Measurements from ENCODE around the gene RNF8.

Gene RNF8

DNA sequence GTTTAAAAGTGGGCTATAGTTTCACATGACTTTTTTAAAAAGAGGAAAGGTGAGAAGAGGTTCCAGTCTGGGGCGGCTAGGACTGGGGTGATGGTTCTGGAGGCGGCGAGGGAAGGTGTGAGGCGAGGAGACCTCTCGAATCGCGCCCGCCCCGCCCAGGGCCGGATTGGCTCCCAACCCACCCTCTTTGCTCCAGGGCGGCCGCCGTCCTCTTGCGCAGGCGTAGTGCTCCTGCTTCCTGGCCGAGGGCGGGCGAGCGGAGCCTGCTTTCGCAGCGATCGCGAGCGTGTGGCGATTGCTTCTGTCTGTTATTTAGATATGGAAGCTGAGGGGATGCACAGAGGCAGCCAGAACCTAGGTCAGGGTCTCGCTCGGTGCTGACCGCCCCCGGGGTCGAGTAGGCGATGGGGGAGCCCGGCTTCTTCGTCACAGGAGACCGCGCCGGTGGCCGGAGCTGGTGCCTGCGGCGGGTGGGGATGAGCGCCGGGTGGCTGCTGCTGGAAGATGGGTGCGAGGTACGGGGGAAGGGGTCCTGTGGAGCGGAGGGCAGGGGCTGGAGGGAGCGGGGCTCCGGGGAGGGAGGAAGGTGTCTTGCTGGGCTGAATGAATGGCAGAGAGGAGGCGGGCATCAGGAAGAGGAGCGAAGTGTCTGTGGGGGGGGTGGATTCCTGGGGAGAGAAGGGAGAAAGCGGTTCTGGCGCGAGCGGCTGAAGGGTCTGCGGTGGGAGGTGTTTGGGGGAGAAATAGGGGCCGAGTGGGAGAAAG, at the start of gene RNF8 (continued):
- TF ChIP-seq, protein P1, sequence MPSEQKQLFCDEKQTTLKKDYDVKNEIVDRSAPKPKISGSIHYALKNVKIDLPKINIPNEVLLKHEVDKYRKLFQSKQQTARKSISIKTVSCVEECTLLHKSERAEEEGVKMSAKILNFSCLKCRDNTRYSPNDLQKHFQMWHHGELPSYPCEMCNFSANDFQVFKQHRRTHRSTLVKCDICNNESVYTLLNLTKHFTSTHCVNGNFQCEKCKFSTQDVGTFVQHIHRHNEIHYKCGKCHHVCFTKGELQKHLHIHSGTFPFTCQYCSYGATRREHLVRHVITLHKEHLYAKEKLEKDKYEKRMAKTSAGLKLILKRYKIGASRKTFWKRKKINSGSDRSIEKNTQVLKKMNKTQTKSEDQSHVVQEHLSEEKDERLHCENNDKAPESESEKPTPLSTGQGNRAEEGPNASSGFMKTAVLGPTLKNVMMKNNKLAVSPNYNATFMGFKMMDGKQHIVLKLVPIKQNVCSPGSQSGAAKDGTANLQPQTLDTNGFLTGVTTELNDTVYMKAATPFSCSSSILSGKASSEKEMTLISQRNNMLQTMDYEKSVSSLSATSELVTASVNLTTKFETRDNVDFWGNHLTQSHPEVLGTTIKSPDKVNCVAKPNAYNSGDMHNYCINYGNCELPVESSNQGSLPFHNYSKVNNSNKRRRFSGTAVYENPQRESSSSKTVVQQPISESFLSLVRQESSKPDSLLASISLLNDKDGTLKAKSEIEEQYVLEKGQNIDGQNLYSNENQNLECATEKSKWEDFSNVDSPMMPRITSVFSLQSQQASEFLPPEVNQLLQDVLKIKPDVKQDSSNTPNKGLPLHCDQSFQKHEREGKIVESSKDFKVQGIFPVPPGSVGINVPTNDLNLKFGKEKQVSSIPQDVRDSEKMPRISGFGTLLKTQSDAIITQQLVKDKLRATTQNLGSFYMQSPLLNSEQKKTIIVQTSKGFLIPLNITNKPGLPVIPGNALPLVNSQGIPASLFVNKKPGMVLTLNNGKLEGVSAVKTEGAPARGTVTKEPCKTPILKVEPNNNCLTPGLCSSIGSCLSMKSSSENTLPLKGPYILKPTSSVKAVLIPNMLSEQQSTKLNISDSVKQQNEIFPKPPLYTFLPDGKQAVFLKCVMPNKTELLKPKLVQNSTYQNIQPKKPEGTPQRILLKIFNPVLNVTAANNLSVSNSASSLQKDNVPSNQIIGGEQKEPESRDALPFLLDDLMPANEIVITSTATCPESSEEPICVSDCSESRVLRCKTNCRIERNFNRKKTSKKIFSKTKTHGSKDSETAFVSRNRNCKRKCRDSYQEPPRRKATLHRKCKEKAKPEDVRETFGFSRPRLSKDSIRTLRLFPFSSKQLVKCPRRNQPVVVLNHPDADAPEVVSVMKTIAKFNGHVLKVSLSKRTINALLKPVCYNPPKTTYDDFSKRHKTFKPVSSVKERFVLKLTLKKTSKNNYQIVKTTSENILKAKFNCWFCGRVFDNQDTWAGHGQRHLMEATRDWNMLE (tag by site-specific recombination; conservative IDR thresholded peaks at IDR 0.05; ENCODE audit: low read depth) = no peak
- TF ChIP-seq ZNF843 (tag by site-specific recombination; IDR thresholded peaks at IDR 0.05) (0 out of 2 replicates have a peak, but pooled peaks have one; percentile 26), ZXDB (tag by site-specific recombination; IDR thresholded peaks at IDR 0.05) (peak; percentile 66), YY1 (tag by site-specific recombination; IDR thresholded peaks at IDR 0.05) (peak; percentile 59; the same call in 1 of the 2 replicates), KLF9 (tag by site-specific recombination; IDR thresholded peaks at IDR 0.05; ENCODE audit: low read depth) (peak; percentile 31; the same call in 1 of the 2 replicates), ZBTB48 (tag by site-specific recombination; IDR thresholded peaks at IDR 0.05) (peak; percentile 81), AEBP2 (tag by site-specific recombination; IDR thresholded peaks at IDR 0.05; ENCODE audit: borderline replicate concordance) (no peak), ZNF792 (tag by site-specific recombination; IDR thresholded peaks at IDR 0.05) (0 out of 2 replicates have a peak, but pooled peaks have one; percentile 81), ZNF23 (tag by site-specific recombination; IDR thresholded peaks at IDR 0.05; ENCODE audit: borderline replicate concordance) (0 out of 2 replicates have a peak, but pooled peaks have one; percentile 62), SALL2 (tag by site-specific recombination; IDR thresholded peaks at IDR 0.05; ENCODE audit: borderline replicate concordance) (no peak), ZBTB17 (tag by site-specific recombination; IDR thresholded peaks at IDR 0.05) (peak; percentile 99), ZNF561 (tag by site-specific recombination; IDR thresholded peaks at IDR 0.05; ENCODE audit: borderline replicate concordance) (peak; percentile 94), MZF1 (tag by site-specific recombination; IDR thresholded peaks at IDR 0.05; ENCODE audit: borderline replicate concordance) (no peak), YY2 (tag by site-specific recombination; IDR thresholded peaks at IDR 0.05) (peak; percentile 52; the same call in 1 of the 2 replicates), ZNF341 (tag by site-specific recombination; IDR thresholded peaks at IDR 0.05; ENCODE audit: low read depth) (peak; percentile 59; the same call in 1 of the 2 replicates), SP2 (tag by site-specific recombination; IDR thresholded peaks at IDR 0.05) (peak; percentile 77)
- TF ChIP-seq, protein P2, sequence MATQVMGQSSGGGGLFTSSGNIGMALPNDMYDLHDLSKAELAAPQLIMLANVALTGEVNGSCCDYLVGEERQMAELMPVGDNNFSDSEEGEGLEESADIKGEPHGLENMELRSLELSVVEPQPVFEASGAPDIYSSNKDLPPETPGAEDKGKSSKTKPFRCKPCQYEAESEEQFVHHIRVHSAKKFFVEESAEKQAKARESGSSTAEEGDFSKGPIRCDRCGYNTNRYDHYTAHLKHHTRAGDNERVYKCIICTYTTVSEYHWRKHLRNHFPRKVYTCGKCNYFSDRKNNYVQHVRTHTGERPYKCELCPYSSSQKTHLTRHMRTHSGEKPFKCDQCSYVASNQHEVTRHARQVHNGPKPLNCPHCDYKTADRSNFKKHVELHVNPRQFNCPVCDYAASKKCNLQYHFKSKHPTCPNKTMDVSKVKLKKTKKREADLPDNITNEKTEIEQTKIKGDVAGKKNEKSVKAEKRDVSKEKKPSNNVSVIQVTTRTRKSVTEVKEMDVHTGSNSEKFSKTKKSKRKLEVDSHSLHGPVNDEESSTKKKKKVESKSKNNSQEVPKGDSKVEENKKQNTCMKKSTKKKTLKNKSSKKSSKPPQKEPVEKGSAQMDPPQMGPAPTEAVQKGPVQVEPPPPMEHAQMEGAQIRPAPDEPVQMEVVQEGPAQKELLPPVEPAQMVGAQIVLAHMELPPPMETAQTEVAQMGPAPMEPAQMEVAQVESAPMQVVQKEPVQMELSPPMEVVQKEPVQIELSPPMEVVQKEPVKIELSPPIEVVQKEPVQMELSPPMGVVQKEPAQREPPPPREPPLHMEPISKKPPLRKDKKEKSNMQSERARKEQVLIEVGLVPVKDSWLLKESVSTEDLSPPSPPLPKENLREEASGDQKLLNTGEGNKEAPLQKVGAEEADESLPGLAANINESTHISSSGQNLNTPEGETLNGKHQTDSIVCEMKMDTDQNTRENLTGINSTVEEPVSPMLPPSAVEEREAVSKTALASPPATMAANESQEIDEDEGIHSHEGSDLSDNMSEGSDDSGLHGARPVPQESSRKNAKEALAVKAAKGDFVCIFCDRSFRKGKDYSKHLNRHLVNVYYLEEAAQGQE (tag by site-specific recombination; IDR thresholded peaks at IDR 0.05) = peak; percentile 57
- TF ChIP-seq, protein P3, sequence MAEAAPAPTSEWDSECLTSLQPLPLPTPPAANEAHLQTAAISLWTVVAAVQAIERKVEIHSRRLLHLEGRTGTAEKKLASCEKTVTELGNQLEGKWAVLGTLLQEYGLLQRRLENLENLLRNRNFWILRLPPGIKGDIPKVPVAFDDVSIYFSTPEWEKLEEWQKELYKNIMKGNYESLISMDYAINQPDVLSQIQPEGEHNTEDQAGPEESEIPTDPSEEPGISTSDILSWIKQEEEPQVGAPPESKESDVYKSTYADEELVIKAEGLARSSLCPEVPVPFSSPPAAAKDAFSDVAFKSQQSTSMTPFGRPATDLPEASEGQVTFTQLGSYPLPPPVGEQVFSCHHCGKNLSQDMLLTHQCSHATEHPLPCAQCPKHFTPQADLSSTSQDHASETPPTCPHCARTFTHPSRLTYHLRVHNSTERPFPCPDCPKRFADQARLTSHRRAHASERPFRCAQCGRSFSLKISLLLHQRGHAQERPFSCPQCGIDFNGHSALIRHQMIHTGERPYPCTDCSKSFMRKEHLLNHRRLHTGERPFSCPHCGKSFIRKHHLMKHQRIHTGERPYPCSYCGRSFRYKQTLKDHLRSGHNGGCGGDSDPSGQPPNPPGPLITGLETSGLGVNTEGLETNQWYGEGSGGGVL (tag by site-specific recombination; IDR thresholded peaks at IDR 0.05) = peak; percentile 88

All from HEK293 (cell line).